GM18907 (cell line): ENCODE measurements around the gene MINDY2.
"Not testable (repeated sequence)": the region's sequence is repeated elsewhere in the genome, so short reads cannot be mapped to it uniquely, and the experiment has no call there.

Experiments
- ATAC-seq: cut with Tn5 transposase; IDR thresholded peaks from one replicate; pipeline ENCODE4 v1.9.1; 2021; ENCODE audit warnings: mild to moderate bottlenecking, moderate library complexity; ENCODE audit not compliant: unreplicated experiment

Gene MINDY2

DNA sequence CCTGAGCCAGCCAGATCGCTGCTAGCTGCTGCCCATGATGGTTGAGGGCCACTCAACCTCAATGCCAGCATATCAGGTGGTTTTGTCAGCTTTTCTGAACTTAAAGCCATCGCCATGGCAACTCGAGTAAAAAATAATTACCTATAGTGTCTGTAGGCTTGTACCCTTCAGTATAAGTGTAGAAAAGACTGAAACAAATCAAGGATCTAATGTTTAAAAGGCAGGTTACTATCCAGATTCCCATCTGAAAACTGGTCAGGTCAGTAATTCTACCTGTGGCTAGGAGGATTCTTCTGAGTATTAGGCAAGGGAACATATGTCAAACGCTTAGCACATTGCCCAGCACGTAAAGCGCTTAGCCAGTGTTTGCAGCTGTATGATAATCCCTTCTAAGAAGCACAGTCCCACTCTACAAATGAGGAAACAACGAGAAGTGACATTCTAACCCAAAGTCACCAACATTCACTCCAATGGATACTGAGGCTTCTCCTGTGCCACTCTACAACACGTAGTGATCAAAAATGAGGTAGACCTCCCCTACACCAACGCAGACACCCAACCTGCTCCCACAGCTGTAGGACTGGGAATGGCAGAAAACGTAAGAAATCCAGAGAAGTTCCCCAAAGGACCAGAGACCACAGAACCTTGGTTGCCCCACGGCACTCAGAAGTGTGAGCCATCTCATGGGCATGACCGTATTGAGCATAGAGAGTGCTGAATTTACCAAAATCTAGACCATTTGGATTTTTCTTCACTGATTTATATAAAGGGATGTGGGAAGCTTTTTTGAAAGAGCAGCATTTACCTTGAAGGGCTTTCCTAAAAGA is 107.1 kb downstream of the MINDY2 start:
- ATAC-seq, result no peak

DNA sequence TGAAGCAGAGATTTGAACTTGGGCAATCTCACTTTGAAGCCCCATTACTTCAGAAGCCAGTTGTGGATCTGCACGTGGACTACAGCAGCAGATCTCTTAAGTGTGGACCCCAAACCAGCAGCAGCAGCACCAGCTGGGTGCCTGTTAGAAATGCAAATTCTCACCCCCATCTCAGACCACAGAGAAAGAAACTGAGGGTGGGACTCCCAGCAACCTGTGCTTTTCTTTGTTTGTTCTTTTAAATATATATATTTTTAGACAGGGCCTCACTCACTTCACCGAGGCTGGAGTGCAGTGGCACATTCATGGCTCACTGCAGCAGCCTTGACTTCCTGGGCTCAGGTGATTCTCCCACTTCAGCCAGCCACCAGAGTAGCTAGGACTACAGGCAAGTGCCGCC is 109.2 kb downstream of the MINDY2 start:
- ATAC-seq, result no peak

DNA sequence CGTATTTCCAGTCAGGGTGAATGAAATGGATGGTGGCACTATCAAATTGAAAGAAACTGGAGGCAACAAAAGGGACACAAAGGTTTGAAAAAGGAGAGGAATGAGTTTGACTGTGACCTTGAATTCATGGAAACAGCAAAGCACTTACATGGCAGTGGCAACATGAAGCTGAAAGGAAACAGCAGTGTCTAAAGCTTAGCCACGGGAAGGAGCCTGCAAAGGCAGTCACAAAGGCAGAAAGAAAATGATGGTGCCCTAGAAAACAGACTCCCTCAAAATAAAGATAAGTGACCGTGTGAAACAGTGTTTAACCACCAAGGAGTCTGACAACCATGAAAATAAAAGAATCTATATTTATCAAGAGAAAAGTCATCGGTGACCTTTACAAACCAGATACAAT is 111.1 kb downstream of the MINDY2 start:
- ATAC-seq, result no peak

DNA sequence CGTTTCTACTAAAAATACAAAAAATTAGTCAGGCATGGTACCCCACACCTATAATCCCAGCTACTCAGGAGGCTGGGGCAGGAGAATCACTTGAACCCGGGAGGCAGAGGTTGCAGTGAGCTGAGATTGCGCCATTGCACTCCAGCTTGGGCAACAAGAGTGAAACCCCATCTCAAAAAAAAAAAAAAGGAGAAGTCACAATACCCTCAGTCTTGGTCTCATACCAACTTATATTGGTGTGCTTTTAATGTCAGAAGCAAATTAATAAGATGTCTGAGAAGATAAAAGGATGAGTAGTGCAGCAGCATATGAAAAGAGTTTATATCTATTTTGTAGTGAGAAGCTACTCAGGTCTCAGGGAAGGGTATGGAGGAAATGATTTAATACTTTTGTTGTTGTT is 112.8 kb downstream of the MINDY2 start:
- not testable (repeated sequence) for ATAC-seq

DNA sequence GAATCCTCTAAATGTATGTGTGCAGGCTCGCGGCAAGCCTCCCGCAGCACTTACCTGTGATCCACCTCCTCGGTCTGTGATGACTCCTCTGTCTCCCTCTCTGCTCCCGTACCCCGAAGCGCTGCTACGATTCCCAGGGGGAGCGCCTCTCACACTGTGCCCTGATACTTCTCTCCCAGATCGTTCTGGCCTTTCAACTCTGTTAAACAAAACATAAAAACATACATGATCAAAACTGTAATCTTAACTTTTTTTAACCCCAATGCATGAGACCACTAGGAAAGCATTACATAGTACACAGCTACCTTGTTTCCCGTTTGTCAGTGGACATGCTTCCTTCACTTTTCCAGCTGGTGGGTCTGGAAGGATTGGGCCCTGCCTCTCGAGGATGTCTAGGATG is 115.8 kb downstream of the MINDY2 start:
- ATAC-seq, result no peak

DNA sequence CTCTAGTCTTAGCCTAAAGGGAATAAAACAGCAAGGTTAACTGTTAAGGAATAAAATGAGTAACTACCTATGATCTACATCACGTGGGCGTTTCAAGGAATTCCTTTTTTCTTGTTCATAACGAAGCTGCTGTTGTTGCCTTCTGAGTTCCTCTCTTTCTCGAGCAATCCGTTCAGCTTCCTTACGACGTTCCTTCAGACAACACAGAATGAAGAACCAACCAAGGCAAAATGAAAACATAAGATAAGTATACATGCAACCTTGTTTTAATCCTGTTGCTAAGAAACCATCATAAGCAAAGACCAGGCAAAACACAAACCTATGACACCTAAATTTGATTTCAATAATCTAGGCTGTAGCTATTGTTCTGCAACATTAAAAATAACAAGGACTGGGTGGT is 118.3 kb downstream of the MINDY2 start:
- no peak for ATAC-seq

DNA sequence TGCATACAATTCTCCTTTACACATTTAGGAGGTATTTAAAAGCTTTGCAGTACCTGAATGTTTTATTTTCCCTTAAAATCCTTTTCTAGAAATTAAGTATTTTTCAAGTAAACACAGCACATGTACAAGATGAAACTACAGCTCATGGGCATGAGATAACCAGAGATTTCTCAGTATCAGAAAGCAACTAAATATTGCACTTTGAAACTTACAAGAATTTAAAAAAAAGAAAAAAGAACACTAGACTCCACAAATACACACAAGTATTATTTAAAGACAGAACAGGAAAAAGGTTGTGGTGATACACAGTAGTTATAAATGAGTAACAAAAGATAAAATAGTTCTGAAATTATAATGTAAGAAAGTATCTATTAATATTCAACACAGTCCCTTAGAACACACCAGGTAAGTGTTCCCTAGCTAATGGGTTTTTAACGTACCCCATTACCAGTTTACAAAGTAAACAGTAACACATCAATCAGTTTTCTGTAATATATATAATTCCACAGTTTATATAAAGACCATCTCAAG is 127.1 kb downstream of the MINDY2 start:
- no peak for ATAC-seq

DNA sequence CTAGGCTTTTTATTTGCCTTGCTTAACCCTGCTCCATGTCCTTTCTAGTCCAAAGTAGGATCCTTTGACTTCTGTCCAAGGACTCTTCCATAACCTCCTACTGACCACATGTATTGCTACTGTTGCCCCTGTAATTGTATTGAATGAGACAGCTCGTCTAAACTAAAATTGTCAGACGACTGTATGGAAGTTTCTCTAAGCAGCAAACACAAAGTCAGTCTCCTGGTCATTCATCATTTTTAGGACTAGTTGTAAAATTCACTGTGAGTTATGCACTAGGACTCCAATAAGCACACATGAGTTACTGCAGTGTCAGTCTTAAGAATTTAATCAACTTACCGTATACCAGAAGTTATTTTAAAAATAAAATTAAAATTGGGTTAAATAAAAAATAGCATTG is 129.5 kb downstream of the MINDY2 start:
- ATAC-seq, result no peak

DNA sequence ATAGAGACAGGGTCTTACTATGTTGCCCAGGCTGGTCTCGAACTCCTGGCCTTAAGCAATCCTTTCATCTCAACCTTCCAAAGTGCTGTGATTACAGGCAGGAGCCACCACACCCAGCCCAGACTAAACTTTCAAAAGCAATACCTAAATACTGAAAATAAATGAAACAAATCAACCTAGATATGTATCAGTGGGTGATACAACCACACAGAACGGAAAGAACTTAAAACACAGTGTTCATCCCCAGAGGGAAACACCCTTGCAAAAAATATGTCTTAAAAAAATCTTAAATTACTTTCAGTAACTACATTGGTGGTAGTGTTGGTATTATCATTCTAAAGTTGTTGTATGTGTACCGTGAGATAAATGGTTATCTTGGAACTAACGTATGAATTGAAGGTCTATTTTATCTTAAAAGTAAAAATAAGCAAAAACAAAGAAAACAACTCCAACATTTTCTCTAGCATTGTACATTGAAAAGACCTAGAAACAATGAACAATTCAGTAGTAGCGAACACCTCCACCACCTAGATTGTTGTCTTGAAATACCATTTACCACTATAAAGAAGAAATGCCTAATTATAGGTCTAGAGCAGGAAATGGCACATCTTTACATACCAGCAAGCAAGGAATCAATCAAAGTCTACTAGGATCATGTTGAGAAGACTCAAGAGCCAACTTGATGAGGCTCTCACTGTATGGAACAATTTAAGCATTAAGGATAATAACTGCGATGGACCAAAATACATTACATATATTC is 137.6 kb downstream of the MINDY2 start:
- no peak for ATAC-seq

DNA sequence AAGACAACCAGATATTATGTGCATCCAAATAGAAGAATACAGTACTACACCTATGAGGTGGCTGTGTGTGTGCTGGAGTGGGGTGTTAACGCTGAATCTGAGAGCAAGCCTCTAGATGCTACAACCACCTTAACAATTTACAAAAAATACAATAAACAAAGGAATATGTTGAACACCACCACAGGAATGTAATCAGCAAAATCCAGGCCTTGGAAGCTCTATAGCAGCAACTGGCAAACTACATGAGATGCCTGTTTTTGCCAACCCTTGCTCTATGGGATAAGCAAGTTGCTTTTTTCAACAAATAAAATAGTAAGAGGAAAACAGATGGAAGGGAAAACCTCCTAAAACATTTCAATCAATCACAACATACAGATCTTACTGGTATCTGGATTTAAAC is 138.5 kb downstream of the MINDY2 start:
- no peak for ATAC-seq

DNA sequence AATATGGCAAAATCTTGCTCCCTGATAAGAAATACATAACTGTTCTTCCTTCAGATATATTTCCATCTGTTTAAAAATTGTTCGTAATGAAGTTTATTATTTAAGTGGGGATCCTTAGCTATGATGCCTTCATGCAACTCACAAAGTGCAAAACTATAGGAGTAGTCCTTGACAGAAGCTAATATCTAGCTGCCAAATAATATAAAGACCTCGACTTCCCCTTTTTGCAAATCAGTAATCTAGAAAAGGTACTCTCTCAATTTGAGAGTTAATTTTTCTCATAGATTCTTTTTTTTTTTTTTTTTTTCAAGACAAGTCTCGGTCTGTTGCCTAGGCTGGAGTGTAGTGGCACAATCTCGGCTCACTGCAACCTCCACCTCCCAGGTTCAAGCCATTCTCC is 139.4 kb downstream of the MINDY2 start:
- ATAC-seq, result no peak
